SK-N-SH (cell line): Measurements from ENCODE around the gene PRIM1. TPM values are rescaled to one million over a fixed set of nuclear protein-coding genes. Genes with fewer than 3 reads are reported as not detected.

Experiments
- CTCF ChIA-PET: fragments of 300-600, 350-600 bp; formaldehyde crosslinking; extraction: SDS; loops from one replicate; lab custom pipeline; 2021; lab: Yijun Ruan, JAX
- POLR2A ChIA-PET: fragments of 350-600 bp; sonication (Branson Sonifier 250); formaldehyde crosslinking; extraction: SDS; loops from one replicate; lab custom pipeline; 2020; ENCODE audit warnings: antibody characterized with exemption, inconsistent platforms; lab: Yijun Ruan, JAX
- DNase-seq: peaks from one replicate; pipeline ENCODE4 v3.0.0; 2012
- H2AFZ ChIP-seq: fragments of 200-600 bp; sonication (generic); 2 replicates; pipeline ENCODE4 v1.8.1; 2016; ENCODE audit warnings: antibody characterized with exemption, mild to moderate bottlenecking, low read depth
- H3F3A ChIP-seq: fragments of 200-600 bp; sonication (generic); replicated peaks from 2 replicates; pipeline ENCODE3; 2016; ENCODE audit warnings: antibody characterized with exemption, mild to moderate bottlenecking; ENCODE audit not compliant: insufficient read depth
- H3K27ac ChIP-seq, 2 experiments: fragments of 200-500 bp in 1 of 2; fragments of 200-600 bp in 1 of 2; sonication (Bioruptor generic) in 1 of 2; sonication (generic), shearing (Covaris generic) in 1 of 2; 2 replicates each; pipeline versions ENCODE4 v1.5.1 to v1.6.1; 2014 to 2016; ENCODE audit warnings: low read depth in 2 of 2, inconsistent platforms in 1 of 2, low read length in 1 of 2, mild to moderate bottlenecking in 1 of 2, mixed read lengths in 1 of 2
- H3K27me3 ChIP-seq: fragments of 200-600 bp; sonication (generic), shearing (Covaris generic); 2 replicates; pipeline ENCODE4 v1.6.1; 2016; ENCODE audit warnings: mixed run types; ENCODE audit not compliant: insufficient read depth
- H3K36me3 ChIP-seq, 2 experiments: fragments of 200-500 bp in 1 of 2; fragments of 200-600 bp in 1 of 2; sonication (Bioruptor generic) in 1 of 2; sonication (generic) in 1 of 2; replicated peaks in 1 of 2; 2 replicates each; pipeline versions ENCODE3 to v1.5.1; 2014 to 2016; ENCODE audit warnings: low read length in 1 of 2, mild to moderate bottlenecking in 1 of 2; ENCODE audit not compliant: insufficient read depth in 2 of 2, control insufficient read depth in 1 of 2
- H3K4me1 ChIP-seq, 2 experiments: fragments of 200-500 bp in 1 of 2; fragments of 200-600 bp in 1 of 2; sonication (Bioruptor generic) in 1 of 2; sonication (generic), shearing (Covaris generic) in 1 of 2; 2 replicates each; pipeline versions ENCODE4 v1.5.1 to v1.6.1; 2014 to 2016; ENCODE audit warnings: low read depth in 1 of 2, low read length in 1 of 2, mixed run types in 1 of 2; ENCODE audit not compliant: insufficient read depth in 2 of 2, control insufficient read depth in 1 of 2
- H3K4me2 ChIP-seq: fragments of 200-600 bp; sonication (generic), shearing (Covaris generic); 2 replicates; pipeline ENCODE4 v1.6.1; 2017; ENCODE audit warnings: mixed run types
- H3K4me3 ChIP-seq, 2 experiments: fragments of 200-500 bp in 1 of 2; fragments of 200-600 bp in 1 of 2; sonication (Bioruptor generic) in 1 of 2; sonication (generic), shearing (Covaris generic) in 1 of 2; 2 replicates each; pipeline versions ENCODE4 v1.5.1 to v1.8.1; 2014 to 2016; ENCODE audit warnings: low read depth in 2 of 2, inconsistent platforms in 1 of 2, low read length in 1 of 2, mild to moderate bottlenecking in 1 of 2, mixed read lengths in 1 of 2, moderate library complexity in 1 of 2
- H3K79me2 ChIP-seq: fragments of 200-600 bp; sonication (generic); 2 replicates; pipeline ENCODE4 v1.8.1; 2017; ENCODE audit warnings: mild to moderate bottlenecking; ENCODE audit not compliant: insufficient read depth
- H3K9ac ChIP-seq: fragments of 200-600 bp; sonication (generic); 2 replicates; pipeline ENCODE4 v1.6.1; 2017; ENCODE audit warnings: mixed run types
- H3K9me2 ChIP-seq: fragments of 200-600 bp; sonication (generic); 2 replicates; pipeline ENCODE4 v1.6.1; 2017; ENCODE audit warnings: mixed run types
- H3K9me3 ChIP-seq: fragments of 200-600 bp; sonication (generic); 2 replicates; pipeline ENCODE4 v1.6.1; 2017; ENCODE audit warnings: mixed run types, mild to moderate bottlenecking, moderate library complexity
- H4K20me1 ChIP-seq: fragments of 200-600 bp; sonication (generic); 2 replicates; pipeline ENCODE4 v1.6.1; 2017; ENCODE audit warnings: mild to moderate bottlenecking, mixed run types; ENCODE audit not compliant: insufficient read depth
- CHD2 ChIP-seq: fragments of 150-350 bp; IDR thresholded peaks from 2 replicates; pipeline ENCODE4 v1.6.1; 2018; ENCODE audit warnings: low read length; ENCODE audit not compliant: partially characterized antibody
- EZH2phosphoT487 ChIP-seq: fragments of 200-600 bp; sonication (generic); IDR thresholded peaks from 2 replicates; pipeline ENCODE4 v1.6.1; 2017; ENCODE audit warnings: low read depth, mixed run types, mild to moderate bottlenecking, antibody characterized with exemption, moderate library complexity, borderline replicate concordance
- FOSL2 ChIP-seq: IDR thresholded peaks from 2 replicates; pipeline ENCODE4 v1.4.0; 2012; ENCODE audit warnings: low read depth, mild to moderate bottlenecking, moderate library complexity, borderline replicate concordance
- FOXJ3 ChIP-seq: sonication (generic); formaldehyde crosslinking; IDR thresholded peaks from 2 replicates; pipeline ENCODE4 v1.5.1; 2020; ENCODE audit warnings: mild to moderate bottlenecking, missing genetic modification reagents
- GABPA ChIP-seq: IDR thresholded peaks from 2 replicates; pipeline ENCODE4 v1.4.0; 2012; ENCODE audit warnings: low read depth, mild to moderate bottlenecking
- GATA2 ChIP-seq: sonication (generic); formaldehyde crosslinking; IDR thresholded peaks from 2 replicates; pipeline ENCODE4 v1.5.0; 2020; ENCODE audit warnings: mild to moderate bottlenecking, missing genetic modification reagents
- IRF3 ChIP-seq: fragments of 150-350 bp; IDR thresholded peaks from 2 replicates; pipeline ENCODE4 v1.6.1; 2016; ENCODE audit warnings: mild to moderate bottlenecking, low read depth, low read length
- JUND ChIP-seq: IDR thresholded peaks from 2 replicates; pipeline ENCODE4 v1.4.0; 2012
- MXI1 ChIP-seq: IDR thresholded peaks from 2 replicates; pipeline ENCODE4 v1.6.1; 2012; ENCODE audit warnings: mild to moderate bottlenecking, low read depth, low read length, improper control_type of control experiment
- NRF1 ChIP-seq: IDR thresholded peaks from 2 replicates; pipeline ENCODE4 v1.6.1; 2012; ENCODE audit warnings: low read depth, mild to moderate bottlenecking, low read length
- PBX3 ChIP-seq: IDR thresholded peaks from 2 replicates; pipeline ENCODE4; 2012
- POLR2AphosphoS5 ChIP-seq: IDR thresholded peaks from 2 replicates; pipeline ENCODE4 v1.6.1; 2012; ENCODE audit warnings: low read depth, low read length
- RAD21 ChIP-seq: IDR thresholded peaks from 2 replicates; pipeline ENCODE4 v1.6.1; 2012; ENCODE audit warnings: mild to moderate bottlenecking, low read length
- SIN3A ChIP-seq: IDR thresholded peaks from 2 replicates; pipeline ENCODE4 v1.6.1; 2012; ENCODE audit warnings: low read depth, mild to moderate bottlenecking, low read length, moderate library complexity, borderline replicate concordance
- TAF1 ChIP-seq: IDR thresholded peaks from 2 replicates; pipeline ENCODE4 v1.6.1; 2012; ENCODE audit warnings: low read depth, mild to moderate bottlenecking, low read length, moderate library complexity, borderline replicate concordance
- TCF12 ChIP-seq: IDR thresholded peaks from 2 replicates; pipeline ENCODE4 v1.4.0; 2012
- TEAD4 ChIP-seq: IDR thresholded peaks from 2 replicates; pipeline ENCODE4 v1.4.0; 2012; ENCODE audit warnings: mild to moderate bottlenecking, borderline replicate concordance; ENCODE audit not compliant: insufficient read depth
- USF1 ChIP-seq: IDR thresholded peaks from 2 replicates; pipeline ENCODE4 v1.4.0; 2012; ENCODE audit warnings: low read depth, borderline replicate concordance
- ZBTB33 ChIP-seq: IDR thresholded peaks from 2 replicates; pipeline ENCODE4 v1.4.0; 2012; ENCODE audit warnings: low read depth, borderline replicate concordance
- WGBS: methylation state at CpG from one replicate; pipeline ENCODE4 v1.1.6; 2017; ENCODE audit warnings: low lambda C conversion rate; 5-methylcytosine and 5-hydroxymethylcytosine counted together
- polyA plus RNA-seq, 3 experiments: library from polyadenylated mRNA; depleted of rRNA; stranded (reverse); fragments of >200 nt; gene quantifications; 2 replicates each; pipeline ENCODE4 v1.2.3, GENCODE V29; 2012

Gene PRIM1
- polyA plus RNA-seq, 1 of the 3 experiments (the other 2 are of a cell fraction): 10.9 TPM

- no peak for TF ChIP-seq ZBTB33
- TF ChIP-seq JUND: no peak
- TF ChIP-seq TCF12: no peak
- TF ChIP-seq GATA2 (CRISPR knock-in tag): no peak
- no peak for TF ChIP-seq SIN3A
- no peak for TF ChIP-seq FOSL2
- TF ChIP-seq PBX3: no peak
- TF ChIP-seq IRF3: no peak
These were observed 21.0 kb upstream of the PRIM1 start (continued) for GRCh38 chr12:56773113-56773512.

GRCh38 chr12:56772625-56773024, 20.5 kb upstream of the PRIM1 start:
- no peak for DNase-seq
- Histone ChIP-seq H3K9me2 (no peaks in the 10 kb centered on the region), H3K9ac (no peak overlapping the region), H3K4me3 (no peak overlapping the region)
- TF ChIP-seq CHD2 (no peak), JUND (no peak), POLR2AphosphoS5 (no peak), SIN3A (no peak), TAF1 (no peak), GATA2 (CRISPR knock-in tag) (no peak), FOXJ3 (CRISPR knock-in tag) (no peak), GABPA (no peak), USF1 (no peak), RAD21 (no peak), TEAD4 (no peak), EZH2phosphoT487 (no peak), NRF1 (no peak), MXI1 (no peak)
- TF ChIP-seq, all 33 proteins: peak for 0
- H4K20me1 ChIP-seq: no peaks in the 10 kb centered on the region
- no peaks in the 10 kb centered on the region for H3K36me3 ChIP-seq
- ChIA-PET CTCF (no interaction called here), POLR2A (no interaction called here)
- no peak overlapping the region for H3K27ac ChIP-seq
- no peaks in the 10 kb centered on the region for H3K9me3 ChIP-seq
- H2AFZ ChIP-seq: no peak overlapping the region
- no peaks in the 10 kb centered on the region for H3F3A ChIP-seq
- no peak overlapping the region for H3K4me2 ChIP-seq
- H3K4me1 ChIP-seq: no peaks in the 10 kb centered on the region
- 74% methylated on average over 5 of the region's 5 CpGs for WGBS
- no peaks in the 10 kb centered on the region for H3K79me2 ChIP-seq
- H3K27me3 ChIP-seq: no peaks in the 10 kb centered on the region
